Germinal center (tissue), 1 donor: ENCODE measurements around the gene ARRDC1.

Source experiments
- DNase-seq: peaks from one replicate; pipeline ENCODE4 v3.0.0; 2012; ENCODE audit warnings: mixed read lengths, low spot score

The ARRDC1 gene

DNA sequence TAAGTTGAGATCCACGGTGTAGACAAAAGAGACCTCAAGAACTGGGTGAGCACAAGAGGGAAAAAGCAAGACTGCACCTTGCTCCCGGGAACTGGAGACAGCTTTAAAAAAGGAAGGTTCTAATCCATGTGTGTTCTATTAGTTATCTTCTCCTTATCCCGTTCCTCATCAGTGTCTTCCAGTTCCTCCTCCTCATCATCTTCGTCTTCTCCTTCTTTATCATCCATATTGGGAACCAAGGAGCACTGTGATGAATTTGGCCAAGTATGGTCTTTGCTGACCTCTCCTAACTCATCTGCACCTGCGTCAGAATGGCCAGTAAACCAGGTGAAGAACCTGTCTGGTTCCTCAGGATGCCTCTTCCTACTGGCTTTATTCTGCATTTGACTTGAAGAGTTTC is 35.4 kb downstream of the ARRDC1 start:
- no peak for DNase-seq

DNA sequence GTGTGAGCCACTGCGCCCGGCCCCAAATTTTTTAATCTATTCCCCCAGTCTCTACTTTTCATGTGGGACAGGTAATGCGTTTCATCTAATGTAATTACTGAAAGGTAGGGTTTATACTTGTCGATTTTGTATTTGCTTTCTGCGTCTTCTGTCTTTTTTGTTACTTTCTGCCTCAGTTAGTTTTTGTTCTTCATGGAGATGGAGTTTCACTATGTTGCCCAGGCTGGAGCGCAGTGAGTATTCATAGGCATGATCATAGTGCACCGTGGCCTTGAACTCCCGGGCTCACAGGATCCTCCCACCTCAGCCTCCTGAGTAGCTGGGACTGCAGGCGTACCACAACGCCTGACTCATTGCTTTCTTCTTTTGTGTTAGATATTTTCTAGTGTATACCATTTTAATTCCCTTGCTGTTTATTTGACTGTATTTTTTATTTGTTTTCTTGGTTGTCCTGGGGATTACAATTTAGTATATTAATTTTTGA is 36.7 kb downstream of the ARRDC1 start:
- no peak for DNase-seq

DNA sequence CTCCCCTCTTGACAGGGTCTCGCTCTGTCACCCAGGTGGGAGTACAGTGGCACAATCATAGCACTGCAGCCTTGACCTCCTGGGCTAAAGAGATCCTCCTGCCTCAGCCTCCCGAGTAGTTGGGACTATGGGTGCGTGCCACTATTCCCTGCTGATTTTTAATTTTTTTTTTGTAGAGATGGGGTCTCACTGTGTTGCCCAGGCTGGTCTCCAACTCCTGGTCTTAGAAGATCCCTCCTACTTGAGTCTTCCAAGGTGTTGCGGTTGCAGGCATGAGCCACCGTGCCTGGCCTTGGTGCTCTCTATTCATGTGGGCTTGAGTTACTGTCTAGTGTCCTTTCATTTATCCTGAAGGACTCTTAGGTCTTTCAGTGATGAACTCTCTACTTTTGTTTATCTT is 37.4 kb downstream of the ARRDC1 start:
- no peak for DNase-seq

DNA sequence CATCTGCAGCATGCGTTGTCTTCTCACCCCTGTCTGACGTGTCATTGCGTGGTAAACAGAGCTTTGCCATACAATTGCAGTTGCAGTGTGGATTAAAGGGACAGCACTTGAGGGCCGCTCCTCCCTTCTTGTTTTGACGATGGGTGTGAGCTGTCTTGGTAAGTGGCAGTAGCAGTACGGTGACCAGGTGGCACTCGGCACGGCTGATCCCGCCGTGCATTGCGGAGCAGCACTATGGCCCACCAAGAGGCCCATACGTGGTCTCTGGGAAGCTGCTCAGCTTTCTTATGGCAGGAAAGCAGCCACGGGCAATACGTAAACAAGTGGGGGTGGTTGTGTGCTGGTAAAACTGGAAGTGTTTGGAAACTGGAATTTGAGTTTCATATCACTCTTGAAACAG is 38.4 kb downstream of the ARRDC1 start:
- no peak for DNase-seq

DNA sequence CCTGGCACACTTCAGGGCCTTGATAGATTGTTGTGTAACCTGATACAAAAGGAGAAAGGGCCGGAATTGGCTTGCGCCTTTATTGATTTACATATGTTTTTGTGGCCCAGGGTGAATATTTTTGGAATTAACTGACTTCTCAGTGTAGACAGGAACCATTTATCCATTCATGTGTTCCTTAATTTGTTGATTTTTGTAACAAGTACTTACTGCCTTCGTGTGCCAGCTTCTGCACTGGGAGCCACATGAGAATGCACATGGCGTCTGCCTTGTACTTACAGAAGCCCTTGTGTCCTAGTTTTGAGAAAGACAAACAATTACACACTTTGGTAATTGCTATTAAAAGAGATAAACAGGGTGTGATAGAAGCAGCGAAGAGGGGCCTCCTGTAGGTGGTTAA is 39.7 kb downstream of the ARRDC1 start:
- DNase-seq, result no peak

DNA sequence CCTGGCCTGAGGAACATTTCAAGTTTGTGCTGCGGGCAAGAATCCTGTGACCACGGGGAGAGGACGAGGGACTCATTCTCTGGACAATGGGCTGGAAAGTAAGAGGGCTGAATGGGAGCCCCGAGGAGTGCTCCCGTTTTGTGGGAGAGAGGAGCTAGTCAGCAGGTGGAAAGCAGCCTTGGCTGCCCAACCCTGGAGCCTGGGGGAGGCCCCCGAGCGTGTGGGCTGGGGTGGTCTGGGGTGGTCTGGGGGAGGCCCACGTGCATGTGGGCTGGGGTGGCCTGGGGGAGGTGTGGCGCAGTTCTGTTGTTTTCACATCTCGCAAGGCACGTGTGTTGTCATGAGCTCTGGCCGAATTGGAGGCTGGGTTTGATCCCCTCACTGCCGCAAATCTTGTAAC is 40.9 kb downstream of the ARRDC1 start:
- DNase-seq, result no peak

DNA sequence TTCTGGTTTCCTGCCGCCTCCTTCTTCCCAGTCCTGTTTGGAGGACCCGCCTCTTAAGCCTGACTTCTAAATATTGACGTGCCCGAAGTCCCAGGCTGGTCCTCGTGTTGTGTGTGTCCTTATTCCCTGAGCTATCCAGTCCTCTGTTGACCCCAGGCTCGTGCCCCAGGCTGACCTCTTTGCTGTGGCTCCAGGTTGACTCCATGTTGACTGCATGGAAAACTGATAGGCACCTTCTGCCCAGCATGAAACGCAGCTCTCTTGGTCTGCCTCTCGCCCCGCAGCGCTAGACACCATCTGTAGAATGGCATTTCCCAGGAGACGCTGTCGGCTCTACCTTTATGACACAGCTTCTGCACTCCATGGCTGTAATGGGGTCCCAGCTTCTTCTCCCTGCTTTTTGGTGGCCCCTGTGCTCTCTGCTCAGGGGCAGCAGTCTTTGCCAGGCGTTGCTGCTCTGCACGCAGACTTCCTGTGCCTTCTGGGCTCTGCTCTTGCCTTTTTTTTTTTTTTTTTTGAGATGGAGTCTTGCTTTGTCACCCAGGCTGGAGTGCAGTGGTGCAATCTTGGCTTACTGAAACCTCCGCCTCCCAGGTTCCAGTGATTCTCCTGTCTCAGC is 41.7 kb downstream of the ARRDC1 start:
- no peak for DNase-seq

DNA sequence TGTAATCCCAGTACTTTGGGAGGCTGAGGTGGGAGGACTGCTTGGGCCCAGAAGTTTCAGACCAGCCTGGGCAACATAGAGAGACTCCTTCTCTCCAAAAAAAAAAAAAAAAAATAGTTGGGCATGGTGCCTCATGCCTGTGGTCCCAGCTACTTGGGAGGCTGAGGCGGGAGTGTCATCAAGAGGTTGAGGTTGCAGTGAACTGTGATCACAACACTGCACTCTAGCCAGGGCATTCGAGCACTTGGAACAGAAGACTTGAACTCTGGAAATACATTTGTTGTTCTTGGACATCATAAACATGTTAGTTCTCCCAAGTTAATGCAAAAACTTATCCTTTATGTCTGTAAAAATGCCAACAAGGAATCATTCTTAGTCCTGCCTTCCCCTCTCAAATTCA is 42.9 kb downstream of the ARRDC1 start:
- DNase-seq, result no peak

DNA sequence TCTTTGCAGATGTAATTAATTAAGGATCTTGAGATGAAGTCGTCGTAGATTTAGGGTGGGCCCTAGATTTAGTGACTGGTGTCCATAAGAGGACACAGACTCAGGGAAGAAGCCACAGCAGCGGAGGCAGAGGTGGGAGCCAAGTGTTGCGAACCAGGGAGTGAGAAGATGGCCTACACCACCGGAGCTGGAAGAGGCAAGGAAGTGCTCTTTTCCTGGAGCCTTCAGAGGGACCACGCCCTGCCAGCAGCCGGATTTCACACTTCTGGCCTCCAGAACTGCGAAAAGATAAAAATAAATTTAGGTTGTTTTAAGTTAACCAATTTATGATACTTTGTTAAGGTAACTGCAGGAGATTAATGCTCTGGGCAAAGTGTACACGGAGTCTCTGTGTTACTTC is 44.1 kb downstream of the ARRDC1 start:
- no peak for DNase-seq

DNA sequence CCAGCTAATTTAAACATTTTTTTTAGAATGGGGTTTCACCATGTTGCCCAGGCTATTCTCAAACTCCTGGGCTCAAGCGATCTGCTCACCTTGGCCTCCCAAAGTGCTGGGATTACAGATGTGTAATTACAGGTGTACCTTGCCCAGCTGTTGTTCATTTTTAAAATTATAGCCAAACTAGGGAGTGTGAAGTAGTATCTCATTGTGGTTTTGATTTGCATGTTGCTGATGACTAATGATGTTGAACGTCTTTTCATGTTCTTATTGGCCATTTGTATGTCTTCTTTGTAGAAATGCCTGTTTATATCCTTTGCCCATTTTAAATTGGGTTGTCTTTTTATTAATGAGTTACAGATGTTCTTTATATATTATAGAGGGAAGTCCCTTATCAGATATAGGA is 44.8 kb downstream of the ARRDC1 start:
- no peak for DNase-seq

DNA sequence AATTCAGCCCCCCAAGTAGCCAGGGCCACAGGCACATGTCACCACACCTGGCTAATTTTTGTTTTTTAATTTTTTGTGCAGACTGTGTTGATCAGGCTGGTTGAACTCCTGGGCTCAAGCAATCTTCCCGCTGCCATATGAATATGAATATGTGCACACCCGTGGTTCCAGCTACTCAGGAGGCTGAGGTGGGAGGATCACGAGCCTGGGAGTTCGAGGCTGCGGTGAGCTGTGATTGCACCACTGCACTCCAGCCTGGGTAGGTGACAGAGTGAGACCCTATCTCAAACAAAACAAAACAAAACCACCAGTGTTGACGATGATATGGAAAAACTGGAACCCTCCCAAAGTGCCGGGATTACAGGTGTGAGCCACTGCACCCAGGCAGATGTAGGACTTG is 45.3 kb downstream of the ARRDC1 start:
- DNase-seq, result no peak

DNA sequence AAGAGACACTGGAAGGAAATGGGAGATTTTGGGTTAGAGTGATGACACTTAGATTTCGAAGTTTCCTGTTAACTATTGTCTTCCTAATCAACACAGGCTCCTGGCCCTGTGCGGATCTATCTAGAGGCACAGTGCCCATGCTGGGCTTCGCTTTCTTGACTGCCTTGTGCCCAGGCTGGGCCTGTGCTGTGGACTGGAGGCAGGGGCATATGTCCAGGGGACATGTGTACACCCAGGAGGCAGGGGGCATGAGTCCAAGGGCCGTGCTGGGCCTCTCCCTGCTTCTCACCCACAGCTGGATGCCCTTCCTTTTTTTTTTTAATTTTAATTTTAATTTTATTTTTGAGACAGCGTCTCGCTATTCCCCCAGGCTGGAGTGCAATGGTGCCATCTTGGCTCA is 50.9 kb downstream of the ARRDC1 start:
- DNase-seq, result no peak

DNA sequence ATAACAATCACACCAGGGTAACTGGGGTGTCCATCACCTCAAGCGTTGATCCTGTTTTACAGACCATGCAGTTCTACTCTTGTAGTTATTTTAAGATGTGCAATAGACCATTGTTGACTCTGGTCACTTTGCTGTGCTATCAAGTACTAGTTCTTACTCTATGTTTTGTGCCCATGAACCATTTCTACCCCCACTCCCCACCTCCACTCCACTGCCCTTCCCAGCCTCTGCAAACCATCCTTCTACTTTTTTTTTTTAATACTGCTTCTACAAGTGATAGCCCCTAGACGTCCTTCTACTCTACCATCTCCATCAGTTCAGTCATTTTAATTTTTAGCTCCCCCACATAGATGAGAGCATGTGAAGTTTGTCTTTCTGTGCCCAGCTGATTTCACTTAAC is 52.1 kb downstream of the ARRDC1 start:
- no peak for DNase-seq

DNA sequence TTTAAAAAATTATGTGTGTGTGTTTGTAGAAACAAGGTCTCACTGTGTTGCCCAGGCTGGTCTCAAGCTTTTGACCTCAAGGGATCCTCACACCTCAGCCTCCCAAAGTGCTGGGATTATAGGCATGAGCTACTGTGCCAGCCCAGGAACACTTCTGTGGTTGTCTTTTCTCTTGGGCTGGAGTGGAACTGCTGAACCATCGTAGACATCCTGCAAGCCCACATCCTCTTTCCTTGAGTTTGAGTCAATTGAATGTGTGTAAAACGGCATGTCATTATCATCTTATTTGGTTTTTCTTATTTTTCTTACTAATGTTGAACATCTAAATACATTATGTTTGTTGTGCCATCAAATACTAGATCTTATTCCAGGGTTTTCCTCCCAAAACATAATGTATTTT is 53.3 kb downstream of the ARRDC1 start:
- no peak for DNase-seq

DNA sequence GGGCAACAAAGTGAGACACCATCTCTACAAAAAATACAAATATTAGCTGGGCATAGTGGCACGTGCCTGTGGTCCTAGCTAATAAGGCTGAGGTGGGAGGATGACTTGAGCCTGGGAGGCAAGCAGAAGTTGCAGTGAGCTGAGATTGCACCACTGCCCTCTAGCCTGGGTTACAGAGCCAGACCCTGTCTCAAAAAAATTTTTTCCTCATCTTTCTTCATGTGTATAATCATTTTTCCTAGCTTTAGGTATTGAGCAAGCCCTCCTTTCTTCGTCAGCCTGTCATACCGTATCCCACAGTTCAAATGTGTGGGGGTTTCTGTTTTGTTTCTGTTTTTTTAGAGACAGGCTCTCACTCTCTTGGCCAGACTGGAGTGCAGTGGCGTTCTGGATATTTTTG is 54.7 kb downstream of the ARRDC1 start:
- DNase-seq, result no peak

DNA sequence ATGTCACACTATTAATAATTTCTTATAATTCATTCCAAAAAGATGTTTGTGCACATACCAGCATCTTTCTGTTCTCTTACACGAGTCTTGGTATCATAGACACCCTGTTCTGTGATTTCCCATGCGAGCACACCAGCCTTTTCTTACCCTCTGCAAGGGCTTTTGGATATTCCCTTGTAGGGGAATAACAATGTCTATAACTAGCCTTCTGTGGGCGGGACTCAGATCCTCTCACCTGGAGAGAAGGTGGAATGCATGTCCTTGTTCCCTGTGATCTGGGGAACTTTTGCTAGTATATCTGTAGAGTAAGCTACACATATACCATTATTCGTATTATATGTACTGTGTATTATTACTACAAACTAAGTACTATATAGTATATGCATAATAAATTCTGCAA is 58.1 kb downstream of the ARRDC1 start:
- no peak for DNase-seq

DNA sequence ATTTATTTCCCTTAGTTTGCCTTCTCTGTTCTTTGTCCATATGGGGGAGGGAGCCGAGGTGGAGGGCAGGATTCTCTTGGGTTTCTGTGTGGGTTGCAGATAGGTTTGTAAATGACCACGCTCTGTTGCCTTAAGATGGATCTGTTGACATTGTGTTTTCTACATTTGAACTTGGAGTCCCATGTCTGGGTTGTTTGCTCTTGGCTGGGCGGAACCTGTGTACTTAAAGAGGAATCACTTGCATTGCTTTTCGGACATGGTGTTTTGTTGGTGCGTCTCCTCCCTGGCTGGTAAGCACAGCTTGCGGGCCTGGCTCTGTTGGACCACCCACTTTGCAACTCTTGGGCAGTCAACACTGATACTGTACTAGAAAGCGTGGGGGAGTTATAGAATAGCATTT is 59.2 kb downstream of the ARRDC1 start:
- no peak for DNase-seq
